GM13976 (cell line): Measurements from ENCODE around the gene POR.
"Not testable (repeated sequence)": the region's sequence is repeated elsewhere in the genome, so short reads cannot be mapped to it uniquely, and the experiment has no call there.

Experiments used
- DNase-seq: peaks from one replicate; pipeline ENCODE4 v3.0.0; 2012; ENCODE audit warnings: low spot score
- CTCF ChIP-seq: IDR thresholded peaks from 2 replicates; pipeline ENCODE4 v1.5.1; 2012; ENCODE audit warnings: borderline replicate concordance, mild to moderate bottlenecking; ENCODE audit not compliant: insufficient read depth; ENCODE audit errors: extremely low read depth, missing control alignments, control extremely low read depth
- in situ Hi-C: fragments of 300-500 bp; cut with MboI; formaldehyde crosslinking; loops from one replicate; pipeline ENCODE4 v1.12.0; 2022; ENCODE audit warnings: low sequenced_read_pairs, mixed read lengths, inconsistent platforms; ENCODE audit not compliant: unreplicated experiment

POR gene

GRCh38 chr7:76023002-76023401 is 108.0 kb downstream of the POR start:
- no peak for DNase-seq
- TF ChIP-seq CTCF = no peak
- in situ Hi-C loops = no loop called here

- in situ Hi-C loops, DNase-seq: not testable (repeated sequence)
Observed at GRCh38 chr7:76029682-76030081, 114.7 kb downstream of the POR start.

GRCh38 chr7:76031964-76032363 is 117.0 kb downstream of the POR start:
- no peak for DNase-seq
- in situ Hi-C loops = no loop called here
- no peak for TF ChIP-seq CTCF
